Measurements from ENCODE around the gene BMI1. TPM values are rescaled to one million over a fixed set of nuclear protein-coding genes. Genes with fewer than 3 reads are reported as not detected.
"Not testable (repeated sequence)": the region's sequence is repeated elsewhere in the genome, so short reads cannot be mapped to it uniquely, and the experiment has no call there.

The BMI1 gene
- total RNA-seq, 1 experiment from 2014 or later, result 3.4 TPM

DNA sequence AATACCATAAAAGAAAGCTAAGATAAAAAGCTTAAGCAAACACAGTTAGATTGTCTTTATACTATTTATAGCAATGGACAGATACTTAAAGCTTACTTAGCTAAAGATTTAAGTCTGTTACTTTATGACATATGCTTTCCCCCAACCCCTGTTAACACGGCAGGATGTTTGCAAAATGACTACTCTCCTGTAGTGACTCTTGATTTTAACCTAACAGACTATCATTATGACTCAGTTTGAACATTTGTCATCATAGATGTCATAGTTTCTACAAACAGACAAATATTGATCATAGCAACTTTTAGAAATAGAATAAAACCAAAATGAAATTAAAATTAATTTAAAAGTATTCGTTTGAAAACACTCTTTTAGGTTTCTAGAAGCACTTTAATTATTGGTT is 12.5 kb upstream of the BMI1 start (continued):
- TF ChIP-seq, protein P1, sequence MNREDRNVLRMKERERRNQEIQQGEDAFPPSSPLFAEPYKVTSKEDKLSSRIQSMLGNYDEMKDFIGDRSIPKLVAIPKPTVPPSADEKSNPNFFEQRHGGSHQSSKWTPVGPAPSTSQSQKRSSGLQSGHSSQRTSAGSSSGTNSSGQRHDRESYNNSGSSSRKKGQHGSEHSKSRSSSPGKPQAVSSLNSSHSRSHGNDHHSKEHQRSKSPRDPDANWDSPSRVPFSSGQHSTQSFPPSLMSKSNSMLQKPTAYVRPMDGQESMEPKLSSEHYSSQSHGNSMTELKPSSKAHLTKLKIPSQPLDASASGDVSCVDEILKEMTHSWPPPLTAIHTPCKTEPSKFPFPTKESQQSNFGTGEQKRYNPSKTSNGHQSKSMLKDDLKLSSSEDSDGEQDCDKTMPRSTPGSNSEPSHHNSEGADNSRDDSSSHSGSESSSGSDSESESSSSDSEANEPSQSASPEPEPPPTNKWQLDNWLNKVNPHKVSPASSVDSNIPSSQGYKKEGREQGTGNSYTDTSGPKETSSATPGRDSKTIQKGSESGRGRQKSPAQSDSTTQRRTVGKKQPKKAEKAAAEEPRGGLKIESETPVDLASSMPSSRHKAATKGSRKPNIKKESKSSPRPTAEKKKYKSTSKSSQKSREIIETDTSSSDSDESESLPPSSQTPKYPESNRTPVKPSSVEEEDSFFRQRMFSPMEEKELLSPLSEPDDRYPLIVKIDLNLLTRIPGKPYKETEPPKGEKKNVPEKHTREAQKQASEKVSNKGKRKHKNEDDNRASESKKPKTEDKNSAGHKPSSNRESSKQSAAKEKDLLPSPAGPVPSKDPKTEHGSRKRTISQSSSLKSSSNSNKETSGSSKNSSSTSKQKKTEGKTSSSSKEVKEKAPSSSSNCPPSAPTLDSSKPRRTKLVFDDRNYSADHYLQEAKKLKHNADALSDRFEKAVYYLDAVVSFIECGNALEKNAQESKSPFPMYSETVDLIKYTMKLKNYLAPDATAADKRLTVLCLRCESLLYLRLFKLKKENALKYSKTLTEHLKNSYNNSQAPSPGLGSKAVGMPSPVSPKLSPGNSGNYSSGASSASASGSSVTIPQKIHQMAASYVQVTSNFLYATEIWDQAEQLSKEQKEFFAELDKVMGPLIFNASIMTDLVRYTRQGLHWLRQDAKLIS (CRISPR knock-in tag; IDR thresholded peaks at IDR 0.05; ENCODE audit: borderline replicate concordance), result no peak
- TF ChIP-seq GRHL2 (CRISPR knock-in tag; IDR thresholded peaks at IDR 0.05; ENCODE audit: insufficient replicate concordance, severe bottlenecking), result no peak
- TF ChIP-seq SOX15 (CRISPR knock-in tag; IDR thresholded peaks at IDR 0.05), result no peak
- no peak for TF ChIP-seq MLX (CRISPR knock-in tag; IDR thresholded peaks at IDR 0.05)

DNA sequence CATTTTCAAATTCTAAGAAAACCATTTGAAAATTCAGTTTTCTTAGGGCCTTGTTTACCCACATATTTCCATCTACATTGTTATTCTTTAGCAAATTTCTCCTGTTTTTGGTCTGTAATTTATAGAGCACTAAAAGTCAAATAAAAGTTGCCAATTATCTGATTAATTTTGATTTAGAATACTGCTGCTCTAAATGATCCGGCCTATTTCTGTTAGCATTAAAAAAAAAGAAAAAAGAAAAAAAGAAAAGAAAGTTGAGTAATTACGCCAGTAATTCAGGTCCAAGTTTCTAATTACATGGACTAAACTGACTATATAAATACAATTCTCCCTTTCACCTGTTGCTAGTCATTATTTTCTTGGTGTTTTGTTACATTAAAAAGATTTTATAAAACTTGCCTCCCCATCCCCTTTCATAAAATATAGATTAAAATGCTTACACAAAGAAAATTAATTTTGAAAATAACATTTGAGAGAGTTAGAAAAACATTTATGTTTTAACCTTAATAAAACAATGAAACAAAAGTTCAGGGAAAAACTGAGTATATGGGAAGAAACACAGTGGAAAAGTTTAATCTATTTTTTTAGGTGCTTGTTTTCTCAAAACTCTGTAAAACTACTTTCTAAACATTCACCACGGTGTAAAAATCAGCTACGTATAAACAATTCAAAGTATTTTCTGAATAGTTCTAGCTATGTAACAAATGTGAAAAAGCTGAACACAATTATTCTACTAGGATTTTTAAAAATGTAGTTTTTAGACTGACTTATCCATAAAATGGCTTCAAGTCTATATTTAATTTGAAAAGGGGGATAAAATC is 11.5 kb upstream of the BMI1 start:
- Mint-ChIP-seq H3K4me3 (no peak overlapping the region), H3K4me1 (no peaks in the 10 kb centered on the region), H3K27me3 (ENCODE audit: low read depth) (peaks cover 34% of the 10 kb centered on the region), H3K9me3 (peaks cover under 1% of the 10 kb centered on the region; the same call in 1 of the 2 replicates), H3K27ac (no peak overlapping the region), H3K36me3 (no peaks in the 10 kb centered on the region)
- ChIA-PET POLR2A (no interaction called here), CTCF (no interaction called here)
- no peak for ATAC-seq
- no peak for TF ChIP-seq ATF1 (CRISPR knock-in tag; IDR thresholded peaks at IDR 0.05)
- no peak for TF ChIP-seq JUN (CRISPR knock-in tag; IDR thresholded peaks at IDR 0.05)
- no peak for TF ChIP-seq RELA (CRISPR knock-in tag; IDR thresholded peaks at IDR 0.05; ENCODE audit: borderline replicate concordance)
- no peak for TF ChIP-seq GABPB1 (CRISPR knock-in tag; IDR thresholded peaks at IDR 0.05)
- no peak for TF ChIP-seq OVOL2 (CRISPR knock-in tag; IDR thresholded peaks at IDR 0.05; ENCODE audit: borderline replicate concordance)
- no peak for TF ChIP-seq ERG (CRISPR knock-in tag; IDR thresholded peaks at IDR 0.05)
- TF ChIP-seq ATF6 (CRISPR knock-in tag; IDR thresholded peaks at IDR 0.05), result no peak
- TF ChIP-seq ZNF396 (CRISPR knock-in tag; IDR thresholded peaks at IDR 0.05; ENCODE audit: borderline replicate concordance), result no peak
- TF ChIP-seq ZSCAN18 (CRISPR knock-in tag; IDR thresholded peaks at IDR 0.05), result no peak
- TF ChIP-seq, protein P2, sequence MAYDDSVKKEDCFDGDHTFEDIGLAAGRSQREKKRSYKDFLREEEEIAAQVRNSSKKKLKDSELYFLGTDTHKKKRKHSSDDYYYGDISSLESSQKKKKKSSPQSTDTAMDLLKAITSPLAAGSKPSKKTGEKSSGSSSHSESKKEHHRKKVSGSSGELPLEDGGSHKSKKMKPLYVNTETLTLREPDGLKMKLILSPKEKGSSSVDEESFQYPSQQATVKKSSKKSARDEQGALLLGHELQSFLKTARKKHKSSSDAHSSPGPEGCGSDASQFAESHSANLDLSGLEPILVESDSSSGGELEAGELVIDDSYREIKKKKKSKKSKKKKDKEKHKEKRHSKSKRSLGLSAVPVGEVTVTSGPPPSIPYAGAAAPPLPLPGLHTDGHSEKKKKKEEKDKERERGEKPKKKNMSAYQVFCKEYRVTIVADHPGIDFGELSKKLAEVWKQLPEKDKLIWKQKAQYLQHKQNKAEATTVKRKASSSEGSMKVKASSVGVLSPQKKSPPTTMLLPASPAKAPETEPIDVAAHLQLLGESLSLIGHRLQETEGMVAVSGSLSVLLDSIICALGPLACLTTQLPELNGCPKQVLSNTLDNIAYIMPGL (CRISPR knock-in tag; IDR thresholded peaks at IDR 0.05), result no peak
- TF ChIP-seq MYBL2 (CRISPR knock-in tag; IDR thresholded peaks at IDR 0.05), result no peak
- no peak for TF ChIP-seq ZNF138 (CRISPR knock-in tag; conservative IDR thresholded peaks at IDR 0.05)
- no peak for DNase-seq (ENCODE audit: low spot score)

- CTCF ChIA-PET; H3K36me3 Mint-ChIP-seq; H3K4me3 Mint-ChIP-seq; H3K4me1 Mint-ChIP-seq; POLR2A ChIA-PET; ATAC-seq; H3K27ac Mint-ChIP-seq; DNase-seq (ENCODE audit: low spot score); H3K9me3 Mint-ChIP-seq: not testable (repeated sequence)
- H3K27me3 Mint-ChIP-seq (ENCODE audit: low read depth), result peaks cover 40% of the 10 kb centered on the region
These were observed 10.9 kb upstream of the BMI1 start for GRCh38 chr10:22310012-22310411.
